Stimulated activated CD4-positive, alpha-beta T cell treated with anti-CD3 and anti-CD28 coated beads, Interleukin-1b, Interleukin-23, amount 100 ng/mL, for 48 hours (primary cell): ENCODE results near the gene PRR23A.

Source experiments
- DNase-seq: peaks from one replicate; pipeline ENCODE4 v3.0.0-alpha.2; 2020

Gene PRR23A

GRCh38 chr3:138971766-138972320 is 34.2 kb downstream of the PRR23A start:
- no peak for DNase-seq

- DNase-seq = no peak
Observed at GRCh38 chr3:138964923-138965322, 41.1 kb downstream of the PRR23A start.

GRCh38 chr3:138964264-138964663 is 41.8 kb downstream of the PRR23A start:
- DNase-seq = no peak

GRCh38 chr3:138962854-138963560 is 43.1 kb downstream of the PRR23A start:
- DNase-seq = no peak

- no peak for DNase-seq
Observed at GRCh38 chr3:138960417-138960852, 45.6 kb downstream of the PRR23A start.
